OCI-LY7 (cell line): ENCODE data around the gene CCNL1.

ENCODE experiments used
- EZH2phosphoT487 ChIP-seq: fragments of 200-600 bp; sonication (generic); IDR thresholded peaks from 2 replicates; pipeline ENCODE4 v1.6.1; 2018; ENCODE audit warnings: low read depth, borderline replicate concordance, mild to moderate bottlenecking, mixed run types, antibody characterized with exemption, low read length, moderate library complexity, mixed read lengths
- TF ChIP-seq, protein P1 (sequence below): fragments of 200-600 bp; sonication (generic); conservative IDR thresholded peaks from 2 replicates; pipeline ENCODE4 v1.5.1; 2014; ENCODE audit warnings: mild to moderate bottlenecking, antibody characterized with exemption, low read length, moderate library complexity, mixed read lengths

DNA sequence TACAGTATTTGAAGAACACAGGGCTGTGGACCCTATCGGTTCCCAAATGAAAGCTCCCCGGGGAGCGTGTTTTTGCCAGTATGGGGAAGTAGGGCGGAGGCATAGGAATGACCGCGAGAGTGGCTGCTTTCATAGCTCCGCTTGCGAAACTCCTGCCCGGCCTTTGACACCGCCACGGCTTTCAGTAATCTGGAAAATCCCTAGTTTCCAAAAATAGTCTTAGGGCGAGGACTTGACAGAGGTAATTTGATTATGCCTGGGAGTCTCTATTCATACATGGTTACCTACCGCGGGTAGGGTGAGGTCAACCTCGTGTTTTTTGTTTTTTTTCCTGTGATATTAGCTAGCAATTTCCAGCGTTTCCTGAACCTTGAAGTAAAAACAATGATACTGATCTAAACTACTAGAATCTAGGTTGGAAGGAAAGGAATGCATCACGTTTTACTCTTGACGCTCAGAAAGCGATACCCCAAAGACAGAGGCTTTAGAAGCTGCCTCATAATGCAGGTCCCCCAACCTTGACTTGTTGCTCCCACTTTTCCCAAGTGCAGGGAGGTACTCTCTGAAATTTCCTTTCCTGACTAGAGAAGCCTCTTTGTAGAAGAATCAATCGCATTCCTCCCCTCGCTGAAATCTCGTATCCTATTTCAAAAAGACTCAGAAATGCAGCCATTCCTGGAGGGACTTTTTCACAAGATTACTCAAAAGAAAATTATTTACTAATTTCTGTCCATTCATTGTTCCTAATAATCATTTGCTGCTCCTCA, 894 bp upstream of the CCNL1 start:
- TF ChIP-seq, protein P1, sequence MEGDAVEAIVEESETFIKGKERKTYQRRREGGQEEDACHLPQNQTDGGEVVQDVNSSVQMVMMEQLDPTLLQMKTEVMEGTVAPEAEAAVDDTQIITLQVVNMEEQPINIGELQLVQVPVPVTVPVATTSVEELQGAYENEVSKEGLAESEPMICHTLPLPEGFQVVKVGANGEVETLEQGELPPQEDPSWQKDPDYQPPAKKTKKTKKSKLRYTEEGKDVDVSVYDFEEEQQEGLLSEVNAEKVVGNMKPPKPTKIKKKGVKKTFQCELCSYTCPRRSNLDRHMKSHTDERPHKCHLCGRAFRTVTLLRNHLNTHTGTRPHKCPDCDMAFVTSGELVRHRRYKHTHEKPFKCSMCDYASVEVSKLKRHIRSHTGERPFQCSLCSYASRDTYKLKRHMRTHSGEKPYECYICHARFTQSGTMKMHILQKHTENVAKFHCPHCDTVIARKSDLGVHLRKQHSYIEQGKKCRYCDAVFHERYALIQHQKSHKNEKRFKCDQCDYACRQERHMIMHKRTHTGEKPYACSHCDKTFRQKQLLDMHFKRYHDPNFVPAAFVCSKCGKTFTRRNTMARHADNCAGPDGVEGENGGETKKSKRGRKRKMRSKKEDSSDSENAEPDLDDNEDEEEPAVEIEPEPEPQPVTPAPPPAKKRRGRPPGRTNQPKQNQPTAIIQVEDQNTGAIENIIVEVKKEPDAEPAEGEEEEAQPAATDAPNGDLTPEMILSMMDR = no peak
- no peak for TF ChIP-seq EZH2phosphoT487
